Psoas muscle (tissue), 8 donors: ENCODE data around the gene KRAS. TPM values are rescaled to one million over a fixed set of nuclear protein-coding genes. Genes with fewer than 3 reads are reported as not detected.

Experiments
- ATAC-seq, 4 donors: fragments of 200-7000 bp; cut with Tn5 transposase; one replicate each; pipeline ENCODE4 v1.9.1; 2020; ENCODE audit warnings: moderate library complexity in 3 of 4, mild to moderate bottlenecking in 2 of 4
- DNase-seq, 2 donors: peaks; one replicate each; pipeline ENCODE4 v3.0.0-alpha.2; 2020
- H3K27ac ChIP-seq: fragments of 200-600 bp; one replicate; pipeline ENCODE4 v1.8.0; 2022
- H3K27me3 ChIP-seq, 3 donors: fragments of 200-600 bp in 1 of 3; one replicate each; pipeline versions ENCODE4 v1.6.1 to v1.8.0; 2013 to 2022; ENCODE audit warnings: low read length in 2 of 3, mild to moderate bottlenecking in 2 of 3, moderate library complexity in 1 of 3; ENCODE audit not compliant: insufficient read depth in 3 of 3
- H3K36me3 ChIP-seq, 2 donors: fragments of 200-600 bp in 1 of 2; one replicate each; pipeline versions ENCODE4 v1.6.1 to v1.8.0; 2013 to 2022; ENCODE audit warnings: low read depth in 1 of 2, mild to moderate bottlenecking in 1 of 2, moderate library complexity in 1 of 2; ENCODE audit not compliant: insufficient read depth in 1 of 2
- H3K4me1 ChIP-seq: fragments of 200-600 bp; one replicate; pipeline ENCODE4 v1.8.0; 2022
- H3K4me3 ChIP-seq: fragments of 200-600 bp; one replicate; pipeline ENCODE4 v1.8.0; 2022; ENCODE audit warnings: mild to moderate bottlenecking
- H3K9me3 ChIP-seq: fragments of 200-600 bp; one replicate; pipeline ENCODE4 v1.8.0; 2022
- CTCF ChIP-seq: fragments of 200-600 bp; IDR thresholded peaks from one replicate; pipeline ENCODE4 v1.8.0; 2022; ENCODE audit warnings: antibody characterized with exemption
- WGBS, 3 donors: extraction: QIAGEN DNeasy Blood & Tissue Kit; methylation state at CpG; one replicate each; pipeline versions ENCODE4 v1.1.6 to v1.1.7; 2013; 5-methylcytosine and 5-hydroxymethylcytosine counted together
- intact Hi-C, 2 donors: fragments of 100-400 bp; cut with DNase I; formaldehyde crosslinking; loops; one replicate each; pipeline versions ENCODE4 v1.11.0 to v1.14.2; 2022
- polyA plus RNA-seq, 3 donors: library from polyadenylated mRNA; stranded (reverse); fragments of 200-250 nt; gene quantifications; one replicate each; pipeline ENCODE4 v1.2.3, GENCODE V29; 2013
- total RNA-seq, 4 donors: library from RNA; stranded (reverse); fragmentation: NEBNext Ultra II Directional in 2 of 4; extraction: Animal tissue kit (Norgen Biotek cat#: 25700) in 2 of 4; gene quantifications; one replicate each; pipeline versions ENCODE4 v1.2.1 to v1.2.4, GENCODE V29; 2021 to 2023
- donor health status: healthy with polysubstance abuse.
- donor health status: DM: no; HTN: no; CAD: no; lungs with moderate emphysema.
- donor health status: Bipolar disorder and iron deficiency.
- donor health status: healthy.
- donor health status: DM: yes; HTN: yes; CAD: no.
- donor health status: DM: no; HTN: no; CAD: no.
- donor health status: DM: no; HTN: no; CAD: no.
- donor health status: DM: yes; HTN: yes; CAD: no.

KRAS gene
- total and polyA plus RNA-seq, 7 donors: 5.2 to 18.0 (median 12.3) TPM

DNA sequence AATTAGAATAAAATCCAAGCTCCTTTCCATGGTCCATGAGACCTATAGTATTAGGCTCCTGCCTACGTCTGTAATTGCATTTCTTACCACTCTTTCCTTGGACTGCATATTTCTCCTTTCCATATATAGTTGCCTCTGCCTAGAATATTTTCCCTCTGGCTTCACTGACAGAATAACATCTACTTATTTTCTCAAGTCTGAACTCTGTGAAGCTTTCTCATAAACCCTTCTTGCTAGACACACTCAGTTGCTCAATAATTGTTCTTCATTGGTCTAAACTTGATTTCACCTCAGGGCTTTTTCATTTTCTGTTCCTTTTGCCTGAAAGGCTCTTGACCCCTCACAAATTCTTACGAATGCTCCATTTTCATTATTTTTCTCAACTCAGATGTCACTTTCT is 36.9 kb upstream of the KRAS start:
- WGBS, 3 donors: 85 to 90% (median 87%) methylated on average over 2 of the region's 2 CpGs
- H3K27ac ChIP-seq: no peak overlapping the region

GRCh38 chr12:25286837-25287236 is 36.1 kb upstream of the KRAS start:
- DNase-seq (no peak), ATAC-seq (no peak)
- H3K27me3 ChIP-seq: no peaks in the 10 kb centered on the region
- H3K4me1 ChIP-seq: no peaks in the 10 kb centered on the region
- H3K9me3 ChIP-seq: no peaks in the 10 kb centered on the region
- no peaks in the 10 kb centered on the region for H3K36me3 ChIP-seq
- intact Hi-C loops: no loop called here
- no peak overlapping the region for H3K4me3 ChIP-seq
- no peak overlapping the region for H3K27ac ChIP-seq
- TF ChIP-seq CTCF: no peak

More for the DNA sequence above, 36.9 kb upstream of the KRAS start:
- no peak for ATAC-seq
- no peak for DNase-seq
- no peaks in the 10 kb centered on the region for H3K9me3 ChIP-seq
- no peaks in the 10 kb centered on the region for H3K27me3 ChIP-seq
- TF ChIP-seq CTCF: no peak
- intact Hi-C loops: no loop called here
- H3K36me3 ChIP-seq: no peaks in the 10 kb centered on the region
- no peaks in the 10 kb centered on the region for H3K4me1 ChIP-seq
- no peak overlapping the region for H3K4me3 ChIP-seq

GRCh38 chr12:25284024-25284423 is 33.3 kb upstream of the KRAS start:
- WGBS, 3 donors: 94 to 98% (median 98%) methylated on average over 4 of the region's 4 CpGs
- Histone ChIP-seq H3K4me3 (no peak overlapping the region), H3K27ac (no peak overlapping the region), H3K36me3 (no peaks in the 10 kb centered on the region), H3K9me3 (no peaks in the 10 kb centered on the region), H3K27me3 (no peaks in the 10 kb centered on the region), H3K4me1 (no peaks in the 10 kb centered on the region)
- no peak for DNase-seq
- intact Hi-C loops: no loop called here
- TF ChIP-seq CTCF: no peak
- ATAC-seq: no peak

DNA sequence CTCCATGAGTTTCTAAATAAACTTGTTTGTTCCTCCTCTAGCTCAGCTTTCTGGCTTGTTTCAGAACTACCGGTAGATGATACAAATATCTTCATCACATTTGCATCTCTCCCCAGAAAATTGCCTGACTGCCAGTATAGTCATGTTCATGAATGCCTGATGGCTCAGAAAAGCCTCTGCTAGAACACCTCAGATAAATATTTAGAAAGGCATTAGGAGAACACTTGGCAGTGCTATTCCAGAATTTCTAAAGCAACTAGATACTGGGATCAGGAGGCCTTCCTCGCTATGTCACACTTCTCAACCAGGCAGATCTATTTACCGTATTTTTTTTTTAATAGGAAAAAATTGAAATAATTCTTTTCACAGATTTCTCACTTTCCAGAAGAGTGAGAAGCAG is 32.3 kb upstream of the KRAS start:
- WGBS, 3 donors: 55 to 72% (median 71%) methylated on average over 3 of the region's 3 CpGs
- TF ChIP-seq CTCF: no peak
- Histone ChIP-seq H3K36me3 (no peaks in the 10 kb centered on the region), H3K4me1 (no peaks in the 10 kb centered on the region), H3K9me3 (no peaks in the 10 kb centered on the region), H3K27ac (no peak overlapping the region), H3K4me3 (no peak overlapping the region), H3K27me3 (no peaks in the 10 kb centered on the region)
- no peak for ATAC-seq
- intact Hi-C loops: no loop called here
- DNase-seq: no peak

DNA sequence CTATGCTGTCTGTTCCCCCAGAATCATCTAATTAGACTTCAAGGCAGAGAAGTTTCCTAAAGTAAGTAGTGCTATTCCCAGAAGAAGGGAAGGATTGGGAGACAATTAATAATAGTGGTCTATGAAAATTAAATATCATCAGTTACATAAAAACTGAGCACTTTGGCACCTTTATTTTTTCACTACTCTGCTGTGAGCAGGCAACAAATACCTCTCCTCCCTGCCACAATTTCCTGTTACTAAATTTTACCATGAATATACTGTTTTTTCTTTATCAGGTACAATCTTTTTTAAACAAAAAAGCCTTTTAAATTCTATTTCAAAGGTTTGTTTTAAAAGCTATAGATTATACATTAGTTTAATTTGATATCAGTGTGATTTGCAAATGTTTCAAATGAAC is 29.4 kb upstream of the KRAS start:
- Histone ChIP-seq H3K9me3 (no peaks in the 10 kb centered on the region), H3K4me1 (no peaks in the 10 kb centered on the region), H3K36me3 (no peaks in the 10 kb centered on the region), H3K4me3 (no peak overlapping the region), H3K27me3 (no peaks in the 10 kb centered on the region), H3K27ac (no peak overlapping the region)
- no peak for ATAC-seq
- intact Hi-C loops: no loop called here
- no peak for TF ChIP-seq CTCF
- no peak for DNase-seq
